Inferior parietal cortex (tissue), 1 donor: Measurements from ENCODE around the gene PRCD.
A peak's percentile ranks its signal among the peaks of the same experiment; 100 is the strongest.
"Not testable (repeated sequence)": the region's sequence is repeated elsewhere in the genome, so short reads cannot be mapped to it uniquely, and the experiment has no call there.

Experiments
- DNase-seq: peaks from one replicate; pipeline ENCODE4 v3.0.0-alpha.2; 2016; ENCODE audit errors: extremely low spot score

Gene PRCD

GRCh38 chr17:76556765-76557367 lies 17.0 kb downstream of the PRCD start:
- no peak for DNase-seq

GRCh38 chr17:76557368-76558197 lies 17.7 kb downstream of the PRCD start:
- DNase-seq = peak; percentile 93

- DNase-seq = peak; percentile 52
Observed at GRCh38 chr17:76558198-76559095, 18.6 kb downstream of the PRCD start.

GRCh38 chr17:76559460-76559859 lies 19.6 kb downstream of the PRCD start:
- not testable (repeated sequence) for DNase-seq

- DNase-seq = no peak
Observed at GRCh38 chr17:76560036-76560876, 20.4 kb downstream of the PRCD start.

- no peak for DNase-seq
Observed at GRCh38 chr17:76560877-76561221, 21.0 kb downstream of the PRCD start.

- no peak for DNase-seq
Observed at GRCh38 chr17:76561332-76561731, 21.5 kb downstream of the PRCD start.

- no peak for DNase-seq
Observed at GRCh38 chr17:76561799-76562268, 22.0 kb downstream of the PRCD start.

GRCh38 chr17:76562734-76563148 lies 22.9 kb downstream of the PRCD start:
- DNase-seq = peak; percentile 64

GRCh38 chr17:76563359-76563758 lies 23.5 kb downstream of the PRCD start:
- not testable (repeated sequence) for DNase-seq

- not testable (repeated sequence) for DNase-seq
Observed at GRCh38 chr17:76564991-76565727, 25.3 kb downstream of the PRCD start.

- no peak for DNase-seq
Observed at GRCh38 chr17:76565728-76566612, 26.1 kb downstream of the PRCD start.

GRCh38 chr17:76566613-76566943 lies 26.7 kb downstream of the PRCD start:
- no peak for DNase-seq

GRCh38 chr17:76566988-76567431 lies 27.2 kb downstream of the PRCD start:
- DNase-seq = no peak

GRCh38 chr17:76567634-76568432 lies 28.0 kb downstream of the PRCD start:
- DNase-seq = no peak

GRCh38 chr17:76568811-76569221 lies 29.0 kb downstream of the PRCD start:
- DNase-seq = no peak

- DNase-seq = no peak
Observed at GRCh38 chr17:76569607-76570279, 29.9 kb downstream of the PRCD start.

- DNase-seq = no peak
Observed at GRCh38 chr17:76570457-76570856, 30.6 kb downstream of the PRCD start.
